Measurements from ENCODE around the gene OTOP1.
"Not testable (repeated sequence)": the region's sequence is repeated elsewhere in the genome, so short reads cannot be mapped to it uniquely, and the experiment has no call there.

The OTOP1 gene

GRCh38 chr4:4165701-4166392, 60.9 kb downstream of the OTOP1 start:
- H3K4me1 ChIP-seq (ENCODE audit: insufficient read depth, low read length, severe bottlenecking); H3K4me3 ChIP-seq (ENCODE audit: low read depth, low read length, poor library complexity, severe bottlenecking); H3K36me3 ChIP-seq (ENCODE audit: insufficient read depth, low read length); H3K27ac ChIP-seq (ENCODE audit: low read depth, low read length, poor library complexity, severe bottlenecking); H2AFZ ChIP-seq (ENCODE audit: low read length); H4K20me1 ChIP-seq (ENCODE audit: insufficient read depth, low read length); H3K79me2 ChIP-seq (ENCODE audit: insufficient read depth, low read length); H3K9me2 ChIP-seq (ENCODE audit: low read depth, low read length); H3K9ac ChIP-seq (ENCODE audit: low read length); H3F3A ChIP-seq (ENCODE audit: insufficient read depth, low read length); H3K9me3 ChIP-seq (ENCODE audit: low read length); H3K27me3 ChIP-seq (ENCODE audit: insufficient read depth, low read length); H3K4me2 ChIP-seq (ENCODE audit: low read length): not testable (repeated sequence)

- H3K79me2 ChIP-seq (ENCODE audit: insufficient read depth, low read length); H3K36me3 ChIP-seq (ENCODE audit: insufficient read depth, low read length); H3K27ac ChIP-seq (ENCODE audit: low read depth, low read length, poor library complexity, severe bottlenecking); H3F3A ChIP-seq (ENCODE audit: insufficient read depth, low read length); H3K27me3 ChIP-seq (ENCODE audit: insufficient read depth, low read length); H3K9me2 ChIP-seq (ENCODE audit: low read depth, low read length); H3K4me2 ChIP-seq (ENCODE audit: low read length); H3K4me1 ChIP-seq (ENCODE audit: insufficient read depth, low read length, severe bottlenecking); H3K9ac ChIP-seq (ENCODE audit: low read length); H3K9me3 ChIP-seq (ENCODE audit: low read length); H3K4me3 ChIP-seq (ENCODE audit: low read depth, low read length, poor library complexity, severe bottlenecking); H2AFZ ChIP-seq (ENCODE audit: low read length); H4K20me1 ChIP-seq (ENCODE audit: insufficient read depth, low read length): not testable (repeated sequence)
Measured at GRCh38 chr4:4164532-4165173, 62.1 kb downstream of the OTOP1 start.

GRCh38 chr4:4162186-4162585, 64.5 kb downstream of the OTOP1 start:
- not testable (repeated sequence) for H3K27ac ChIP-seq (ENCODE audit: low read depth, low read length, poor library complexity, severe bottlenecking); H3K9me3 ChIP-seq (ENCODE audit: low read length); H3K4me1 ChIP-seq (ENCODE audit: insufficient read depth, low read length, severe bottlenecking); H3K4me3 ChIP-seq (ENCODE audit: low read depth, low read length, poor library complexity, severe bottlenecking); H2AFZ ChIP-seq (ENCODE audit: low read length); H3K9ac ChIP-seq (ENCODE audit: low read length); H3K9me2 ChIP-seq (ENCODE audit: low read depth, low read length); H3K27me3 ChIP-seq (ENCODE audit: insufficient read depth, low read length); H3K36me3 ChIP-seq (ENCODE audit: insufficient read depth, low read length); H3K4me2 ChIP-seq (ENCODE audit: low read length); H3F3A ChIP-seq (ENCODE audit: insufficient read depth, low read length); H3K79me2 ChIP-seq (ENCODE audit: insufficient read depth, low read length); H4K20me1 ChIP-seq (ENCODE audit: insufficient read depth, low read length)

DNA sequence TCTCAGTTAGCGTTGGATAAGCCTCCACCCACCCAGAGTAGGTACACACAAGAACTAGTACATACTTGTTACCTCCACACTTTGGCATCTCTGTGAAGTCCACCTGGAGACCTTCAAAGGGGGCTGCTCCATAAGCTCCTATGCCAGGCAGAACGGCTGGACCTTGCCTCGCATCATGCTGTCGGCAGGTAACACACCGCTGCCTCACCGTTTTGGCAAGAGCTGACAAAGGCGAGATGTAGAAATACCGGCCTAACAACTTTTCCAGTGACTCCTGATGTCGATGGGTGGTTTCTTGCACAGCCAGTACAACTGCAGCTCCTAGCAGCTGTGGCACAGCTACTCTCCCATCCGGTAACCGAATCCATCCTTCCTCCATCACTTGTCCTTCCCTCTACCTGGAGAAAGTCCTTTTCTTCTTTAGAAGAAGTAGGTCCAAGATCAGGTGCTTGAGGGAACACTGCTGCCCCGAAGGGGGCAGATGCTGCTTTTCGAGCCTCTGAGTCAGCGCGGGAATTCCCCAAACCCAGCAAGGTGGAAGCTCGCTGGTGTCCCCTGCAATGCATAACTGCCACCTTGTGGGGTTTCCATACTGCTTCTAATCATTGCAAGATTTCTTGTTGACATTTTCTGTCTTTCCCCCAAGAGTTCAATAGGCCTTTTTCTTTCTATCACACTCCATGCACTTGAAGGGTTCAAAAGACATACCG, 65.6 kb downstream of the OTOP1 start:
- H3F3A ChIP-seq (ENCODE audit: insufficient read depth, low read length); H3K79me2 ChIP-seq (ENCODE audit: insufficient read depth, low read length); H3K9ac ChIP-seq (ENCODE audit: low read length); H3K27me3 ChIP-seq (ENCODE audit: insufficient read depth, low read length); H4K20me1 ChIP-seq (ENCODE audit: insufficient read depth, low read length); H3K4me2 ChIP-seq (ENCODE audit: low read length); H3K27ac ChIP-seq (ENCODE audit: low read depth, low read length, poor library complexity, severe bottlenecking); H3K4me1 ChIP-seq (ENCODE audit: insufficient read depth, low read length, severe bottlenecking); H2AFZ ChIP-seq (ENCODE audit: low read length); H3K9me2 ChIP-seq (ENCODE audit: low read depth, low read length); H3K9me3 ChIP-seq (ENCODE audit: low read length); H3K4me3 ChIP-seq (ENCODE audit: low read depth, low read length, poor library complexity, severe bottlenecking); H3K36me3 ChIP-seq (ENCODE audit: insufficient read depth, low read length): not testable (repeated sequence)

DNA sequence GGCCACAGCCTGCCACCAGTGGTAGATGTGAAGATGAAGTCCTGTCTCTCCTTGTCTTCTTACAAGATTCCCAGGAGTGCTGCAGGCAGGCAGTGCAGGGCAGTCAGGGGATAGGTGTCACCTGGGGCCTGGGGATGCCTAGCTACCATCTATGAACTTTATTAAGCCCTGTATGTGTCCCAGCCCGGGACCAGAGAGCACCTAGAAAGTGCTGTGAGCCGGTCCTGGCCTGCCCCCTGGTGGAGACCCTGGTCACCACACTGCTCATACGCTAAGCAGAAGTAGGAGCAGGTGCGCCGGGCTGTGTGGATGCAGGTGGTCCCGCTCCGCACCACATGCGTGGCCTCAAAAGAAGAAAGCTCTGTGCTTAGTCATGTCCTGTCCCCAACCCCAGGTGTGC, 81.1 kb downstream of the OTOP1 start:
- H3K9ac ChIP-seq (ENCODE audit: low read length); H3F3A ChIP-seq (ENCODE audit: insufficient read depth, low read length); H3K4me1 ChIP-seq (ENCODE audit: insufficient read depth, low read length, severe bottlenecking); H3K9me3 ChIP-seq (ENCODE audit: low read length); H2AFZ ChIP-seq (ENCODE audit: low read length); H3K27ac ChIP-seq (ENCODE audit: low read depth, low read length, poor library complexity, severe bottlenecking); H3K9me2 ChIP-seq (ENCODE audit: low read depth, low read length); H3K4me2 ChIP-seq (ENCODE audit: low read length); H4K20me1 ChIP-seq (ENCODE audit: insufficient read depth, low read length); H3K79me2 ChIP-seq (ENCODE audit: insufficient read depth, low read length); H3K27me3 ChIP-seq (ENCODE audit: insufficient read depth, low read length); H3K4me3 ChIP-seq (ENCODE audit: low read depth, low read length, poor library complexity, severe bottlenecking); H3K36me3 ChIP-seq (ENCODE audit: insufficient read depth, low read length): not testable (repeated sequence)

- not testable (repeated sequence) for H3K79me2 ChIP-seq (ENCODE audit: insufficient read depth, low read length); H3K27me3 ChIP-seq (ENCODE audit: insufficient read depth, low read length); H4K20me1 ChIP-seq (ENCODE audit: insufficient read depth, low read length); H3K4me3 ChIP-seq (ENCODE audit: low read depth, low read length, poor library complexity, severe bottlenecking); H3K27ac ChIP-seq (ENCODE audit: low read depth, low read length, poor library complexity, severe bottlenecking); H3F3A ChIP-seq (ENCODE audit: insufficient read depth, low read length); H3K9ac ChIP-seq (ENCODE audit: low read length); H3K4me2 ChIP-seq (ENCODE audit: low read length); H3K4me1 ChIP-seq (ENCODE audit: insufficient read depth, low read length, severe bottlenecking); H3K9me2 ChIP-seq (ENCODE audit: low read depth, low read length); H3K9me3 ChIP-seq (ENCODE audit: low read length); H2AFZ ChIP-seq (ENCODE audit: low read length); H3K36me3 ChIP-seq (ENCODE audit: insufficient read depth, low read length)
Measured at GRCh38 chr4:4143376-4143775, 83.4 kb downstream of the OTOP1 start.

- H3K4me2 ChIP-seq (ENCODE audit: low read length); H3F3A ChIP-seq (ENCODE audit: insufficient read depth, low read length); H3K9me3 ChIP-seq (ENCODE audit: low read length); H3K4me3 ChIP-seq (ENCODE audit: low read depth, low read length, poor library complexity, severe bottlenecking); H2AFZ ChIP-seq (ENCODE audit: low read length); H3K27me3 ChIP-seq (ENCODE audit: insufficient read depth, low read length); H3K79me2 ChIP-seq (ENCODE audit: insufficient read depth, low read length); H3K27ac ChIP-seq (ENCODE audit: low read depth, low read length, poor library complexity, severe bottlenecking); H3K36me3 ChIP-seq (ENCODE audit: insufficient read depth, low read length); H3K9me2 ChIP-seq (ENCODE audit: low read depth, low read length); H4K20me1 ChIP-seq (ENCODE audit: insufficient read depth, low read length); H3K9ac ChIP-seq (ENCODE audit: low read length); H3K4me1 ChIP-seq (ENCODE audit: insufficient read depth, low read length, severe bottlenecking): not testable (repeated sequence)
Measured at GRCh38 chr4:4142679-4143078, 84.0 kb downstream of the OTOP1 start.

Measured in OCI-LY1 (cell line).